Vagina (tissue), 2 donors: ENCODE measurements around the gene SELENOM.

Source experiments
- POLR2A ChIP-seq, 2 donors: fragments of 450-650 bp; IDR thresholded peaks; one replicate each; pipeline ENCODE4 v1.6.1; 2017; ENCODE audit warnings: antibody characterized with exemption in 2 of 2, mild to moderate bottlenecking in 2 of 2, moderate library complexity in 2 of 2
- TF ChIP-seq, protein P1 (sequence below), 3 experiments: fragments of 450-650 bp in 2 of 3; fragments of 200-600 bp in 1 of 3; sonication (generic) in 1 of 3; IDR thresholded peaks; one replicate each; pipeline ENCODE4 v1.5.1; 2017 to 2019; ENCODE audit warnings: antibody characterized with exemption in 3 of 3, mild to moderate bottlenecking in 2 of 3, moderate library complexity in 2 of 3

DNA sequence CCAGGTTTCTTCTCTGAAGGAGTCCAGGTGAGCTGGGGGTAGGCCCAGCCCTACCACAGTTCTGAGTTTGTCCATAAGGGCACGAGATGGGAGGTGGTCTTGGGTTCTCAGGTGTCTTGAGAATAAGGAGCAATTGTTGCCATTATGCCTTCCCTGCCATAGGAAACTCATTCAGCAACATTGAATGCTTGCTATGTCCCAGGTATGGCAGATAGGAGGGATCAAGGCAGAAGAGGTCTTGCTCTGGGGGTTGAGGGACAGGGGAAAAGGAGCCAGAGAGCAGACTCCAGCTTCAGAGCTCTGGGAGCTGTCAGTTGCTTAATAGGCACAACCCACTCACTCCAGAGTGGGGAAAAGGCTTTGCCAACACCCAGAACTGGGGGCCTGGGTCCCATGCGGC lies 4.3 kb downstream of the SELENOM start:
- TF ChIP-seq POLR2A (IDR thresholded peaks at IDR 0.05), result no peak
- TF ChIP-seq, protein P1, sequence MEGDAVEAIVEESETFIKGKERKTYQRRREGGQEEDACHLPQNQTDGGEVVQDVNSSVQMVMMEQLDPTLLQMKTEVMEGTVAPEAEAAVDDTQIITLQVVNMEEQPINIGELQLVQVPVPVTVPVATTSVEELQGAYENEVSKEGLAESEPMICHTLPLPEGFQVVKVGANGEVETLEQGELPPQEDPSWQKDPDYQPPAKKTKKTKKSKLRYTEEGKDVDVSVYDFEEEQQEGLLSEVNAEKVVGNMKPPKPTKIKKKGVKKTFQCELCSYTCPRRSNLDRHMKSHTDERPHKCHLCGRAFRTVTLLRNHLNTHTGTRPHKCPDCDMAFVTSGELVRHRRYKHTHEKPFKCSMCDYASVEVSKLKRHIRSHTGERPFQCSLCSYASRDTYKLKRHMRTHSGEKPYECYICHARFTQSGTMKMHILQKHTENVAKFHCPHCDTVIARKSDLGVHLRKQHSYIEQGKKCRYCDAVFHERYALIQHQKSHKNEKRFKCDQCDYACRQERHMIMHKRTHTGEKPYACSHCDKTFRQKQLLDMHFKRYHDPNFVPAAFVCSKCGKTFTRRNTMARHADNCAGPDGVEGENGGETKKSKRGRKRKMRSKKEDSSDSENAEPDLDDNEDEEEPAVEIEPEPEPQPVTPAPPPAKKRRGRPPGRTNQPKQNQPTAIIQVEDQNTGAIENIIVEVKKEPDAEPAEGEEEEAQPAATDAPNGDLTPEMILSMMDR (IDR thresholded peaks at IDR 0.05), result no peak
